Measurements from ENCODE around the gene HOXB6. TPM values are rescaled to one million over a fixed set of nuclear protein-coding genes. Genes with fewer than 3 reads are reported as not detected.

HOXB6 gene
- total RNA-seq, 2 experiments from 2014 or later, result not detected

DNA sequence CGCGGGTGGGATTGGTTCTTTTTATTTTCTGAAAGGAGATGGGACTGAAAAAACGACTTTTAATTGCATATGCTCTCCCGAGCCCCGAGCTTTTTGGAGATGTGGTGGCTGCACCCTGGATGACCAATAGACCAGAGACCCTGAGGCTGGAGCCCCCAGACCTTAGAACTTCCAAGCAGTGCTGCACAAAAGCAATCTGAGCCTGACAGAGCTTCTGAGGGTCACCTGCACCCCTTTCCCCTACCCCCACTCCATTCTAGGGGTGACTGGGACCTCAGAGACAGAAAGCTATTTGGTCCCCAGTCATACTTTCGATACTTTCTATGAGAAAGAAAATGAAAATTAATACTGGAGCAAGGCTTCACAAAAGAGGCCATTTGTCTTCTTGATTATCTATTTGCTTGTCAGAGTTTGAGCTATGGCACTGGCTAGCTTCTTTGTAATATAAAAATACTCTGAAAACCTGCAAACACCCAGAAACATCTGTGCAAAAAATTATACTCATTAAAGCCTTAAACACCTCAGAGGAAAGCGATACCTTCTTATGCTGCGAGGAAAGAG is 30.2 kb downstream of the HOXB6 start:
- CTCF ChIA-PET, result interaction anchor here (0.6 to 1.1 kb wide), 6 partner anchors 8 to 228 kb away, joined by 3 to 6 read pairs (median 3); partner anchors contain the start of gene HOXB5
- H3K9me3 Mint-ChIP-seq, result no peaks in the 10 kb centered on the region
- peaks cover 10% of the 10 kb centered on the region for H3K27me3 Mint-ChIP-seq
- intact Hi-C loops (cut with micrococcal nuclease), result no loop called here
- POLR2A ChIA-PET, result no interaction called here
- TF ChIP-seq, protein P1, sequence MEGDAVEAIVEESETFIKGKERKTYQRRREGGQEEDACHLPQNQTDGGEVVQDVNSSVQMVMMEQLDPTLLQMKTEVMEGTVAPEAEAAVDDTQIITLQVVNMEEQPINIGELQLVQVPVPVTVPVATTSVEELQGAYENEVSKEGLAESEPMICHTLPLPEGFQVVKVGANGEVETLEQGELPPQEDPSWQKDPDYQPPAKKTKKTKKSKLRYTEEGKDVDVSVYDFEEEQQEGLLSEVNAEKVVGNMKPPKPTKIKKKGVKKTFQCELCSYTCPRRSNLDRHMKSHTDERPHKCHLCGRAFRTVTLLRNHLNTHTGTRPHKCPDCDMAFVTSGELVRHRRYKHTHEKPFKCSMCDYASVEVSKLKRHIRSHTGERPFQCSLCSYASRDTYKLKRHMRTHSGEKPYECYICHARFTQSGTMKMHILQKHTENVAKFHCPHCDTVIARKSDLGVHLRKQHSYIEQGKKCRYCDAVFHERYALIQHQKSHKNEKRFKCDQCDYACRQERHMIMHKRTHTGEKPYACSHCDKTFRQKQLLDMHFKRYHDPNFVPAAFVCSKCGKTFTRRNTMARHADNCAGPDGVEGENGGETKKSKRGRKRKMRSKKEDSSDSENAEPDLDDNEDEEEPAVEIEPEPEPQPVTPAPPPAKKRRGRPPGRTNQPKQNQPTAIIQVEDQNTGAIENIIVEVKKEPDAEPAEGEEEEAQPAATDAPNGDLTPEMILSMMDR (IDR thresholded peaks at IDR 0.05), result no peak
- no peak for DNase-seq
- no peaks in the 10 kb centered on the region for H3K36me3 Mint-ChIP-seq (ENCODE audit: low read depth)
- no peak overlapping the region for H3K4me3 Mint-ChIP-seq
- H3K27ac Mint-ChIP-seq, result no peak overlapping the region
- ATAC-seq, result no peak
- peaks cover 22% of the 10 kb centered on the region for H3K4me1 Mint-ChIP-seq (ENCODE audit: low read depth)

DNA sequence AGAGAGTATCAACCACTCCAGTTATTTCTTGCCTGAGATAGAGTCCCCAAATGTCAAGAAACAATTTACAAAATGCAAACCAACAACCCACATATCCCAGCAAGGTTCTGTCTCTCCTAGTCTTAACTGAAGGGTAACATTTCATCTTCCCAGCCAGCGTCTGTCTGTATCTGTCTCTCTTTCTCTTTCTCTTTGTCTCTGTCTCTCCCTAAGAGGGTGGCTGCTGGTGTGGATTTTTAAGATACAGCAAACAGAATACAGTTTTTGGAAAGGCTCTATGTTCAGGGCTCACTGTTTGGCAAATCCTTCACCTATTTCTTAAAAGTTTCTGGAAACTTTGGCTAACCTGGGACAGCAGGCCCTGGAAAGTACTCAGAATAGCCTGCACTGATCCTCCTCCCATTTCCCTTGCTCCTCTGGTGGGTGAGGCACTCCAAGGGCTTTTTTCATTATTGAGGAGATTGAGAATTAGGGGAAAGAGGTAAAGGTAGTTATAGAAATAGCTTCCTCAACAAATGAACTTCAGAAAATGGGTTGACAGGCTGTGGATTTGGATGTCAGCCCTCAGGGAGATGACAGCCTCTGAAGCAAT is 32.9 kb downstream of the HOXB6 start:
- DNase-seq, result no peak
- Mint-ChIP-seq H3K4me3 (no peak overlapping the region), H3K36me3 (ENCODE audit: low read depth) (no peaks in the 10 kb centered on the region), H3K27me3 (peaks cover 5% of the 10 kb centered on the region), H3K9me3 (no peaks in the 10 kb centered on the region), H3K4me1 (ENCODE audit: low read depth) (peaks cover 9% of the 10 kb centered on the region), H3K27ac (no peak overlapping the region)
- POLR2A ChIA-PET, result no interaction called here
- intact Hi-C loops (cut with micrococcal nuclease), result no loop called here
- TF ChIP-seq, protein P1 (IDR thresholded peaks at IDR 0.05), result no peak
- no peak for ATAC-seq
- CTCF ChIA-PET, result no interaction called here

DNA sequence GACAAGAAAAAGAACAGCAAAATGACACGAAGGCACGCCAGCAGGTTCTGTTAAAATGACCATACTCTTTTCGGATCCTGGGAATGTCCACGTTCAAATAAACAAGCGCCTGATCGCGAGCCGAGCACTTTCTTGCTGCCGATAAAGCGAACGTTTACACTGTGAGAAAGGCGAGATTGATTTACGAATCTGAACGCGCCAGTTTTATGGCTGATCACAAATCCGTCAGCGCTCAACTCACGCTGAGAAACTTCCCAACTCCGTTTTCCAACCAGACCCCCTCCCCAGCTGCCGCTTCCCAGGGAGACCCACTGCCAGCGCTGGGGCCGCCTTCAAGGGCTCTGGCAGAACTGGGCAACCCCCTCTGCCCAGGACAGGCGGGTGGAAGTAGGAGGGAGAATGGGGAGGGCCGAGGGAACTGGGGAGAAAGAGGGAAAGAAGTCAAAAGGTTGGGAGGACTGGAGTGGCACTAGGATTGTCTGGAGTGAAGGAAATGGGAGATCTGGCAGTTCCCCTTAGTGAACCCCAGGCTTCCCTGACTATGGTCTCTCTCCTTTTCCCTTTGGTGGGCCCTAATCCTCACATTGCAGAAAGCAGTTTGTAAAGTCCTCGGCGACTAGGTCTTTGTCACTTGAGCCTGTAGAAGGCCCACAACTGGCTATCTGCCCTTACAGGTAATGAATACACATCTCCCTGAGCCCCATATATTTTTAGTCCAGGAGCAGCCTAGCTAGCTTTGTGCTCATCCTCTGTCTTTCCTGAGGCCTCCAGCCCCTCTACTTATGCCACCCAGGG is 33.6 kb downstream of the HOXB6 start:
- Mint-ChIP-seq H3K27me3 (peaks cover 5% of the 10 kb centered on the region), H3K4me1 (ENCODE audit: low read depth) (peaks cover 6% of the 10 kb centered on the region), H3K4me3 (no peak overlapping the region), H3K36me3 (ENCODE audit: low read depth) (no peaks in the 10 kb centered on the region), H3K27ac (no peak overlapping the region), H3K9me3 (no peaks in the 10 kb centered on the region)
- no peak for DNase-seq
- intact Hi-C loops (cut with micrococcal nuclease), result no loop called here
- POLR2A ChIA-PET, result no interaction called here
- ATAC-seq, result no peak
- TF ChIP-seq, protein P1 (IDR thresholded peaks at IDR 0.05), result no peak
- CTCF ChIA-PET, result no interaction called here

DNA sequence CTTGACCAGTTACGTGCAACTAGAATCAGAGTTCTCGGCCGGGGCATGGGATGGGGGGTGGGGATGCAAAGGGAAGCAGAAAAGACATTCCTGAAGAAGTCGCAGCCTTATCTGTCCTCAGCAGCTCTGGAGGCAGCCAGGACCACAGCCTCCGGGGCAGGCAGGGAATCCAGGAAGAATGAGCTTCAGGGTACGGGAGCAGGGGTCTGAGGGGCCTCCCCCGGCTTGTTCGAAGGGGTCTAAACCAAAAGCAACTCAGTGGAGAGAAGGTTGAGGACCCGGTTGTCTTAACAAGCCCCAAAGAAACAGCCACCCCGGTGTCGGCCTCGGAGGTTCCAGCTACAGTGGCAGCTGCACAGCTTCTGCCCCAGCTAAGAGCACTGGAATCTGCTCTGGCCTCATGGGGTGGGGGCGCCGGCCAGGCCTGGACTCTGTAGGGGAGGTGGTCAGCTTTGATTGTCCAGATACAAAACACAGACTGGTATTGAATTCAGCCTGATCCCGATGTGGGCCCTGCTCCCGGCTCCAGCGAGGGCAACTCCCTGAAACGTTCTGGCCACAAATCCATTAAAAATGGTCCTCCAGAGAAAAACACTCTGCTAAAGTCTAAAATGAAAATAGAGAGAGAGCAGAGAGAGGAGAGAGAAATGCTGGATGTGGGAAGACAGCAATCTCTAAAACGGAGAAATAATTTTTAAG is 34.3 kb downstream of the HOXB6 start:
- Mint-ChIP-seq H3K4me1 (ENCODE audit: low read depth) (peaks cover 3% of the 10 kb centered on the region), H3K9me3 (no peaks in the 10 kb centered on the region), H3K36me3 (ENCODE audit: low read depth) (no peaks in the 10 kb centered on the region), H3K4me3 (no peak overlapping the region), H3K27ac (no peak overlapping the region), H3K27me3 (peaks cover 5% of the 10 kb centered on the region)
- DNase-seq, result no peak
- POLR2A ChIA-PET, result no interaction called here
- intact Hi-C loops (cut with micrococcal nuclease), result no loop called here
- TF ChIP-seq, protein P1 (IDR thresholded peaks at IDR 0.05), result no peak
- CTCF ChIA-PET, result no interaction called here
- ATAC-seq, result no peak

Measured in activated CD8-positive, alpha-beta T cell treated with anti-CD3 and anti-CD28 coated beads for 36 hours (primary cell).